Upper lobe of right lung (tissue), 1 donor: ENCODE results near the gene PHTF1. TPM values are rescaled to one million over a fixed set of nuclear protein-coding genes. Genes with fewer than 3 reads are reported as not detected.

Experiments used
- ATAC-seq: fragments of 200-7000 bp; cut with Tn5 transposase; one replicate; pipeline ENCODE4 v1.9.1; 2020; ENCODE audit warnings: mild to moderate bottlenecking, moderate library complexity
- DNase-seq: peaks from one replicate; pipeline ENCODE4 v3.0.0-alpha.2; 2020
- H3K27ac ChIP-seq: fragments of 200-600 bp; one replicate; pipeline ENCODE4 v1.8.0; 2022
- H3K27me3 ChIP-seq: fragments of 200-600 bp; one replicate; pipeline ENCODE4 v1.8.0; 2022; ENCODE audit warnings: mild to moderate bottlenecking
- H3K36me3 ChIP-seq: fragments of 200-600 bp; one replicate; pipeline ENCODE4 v1.8.0; 2022
- H3K4me1 ChIP-seq: fragments of 200-600 bp; one replicate; pipeline ENCODE4 v1.8.0; 2022
- H3K4me3 ChIP-seq: fragments of 200-600 bp; one replicate; pipeline ENCODE4 v1.8.0; 2022; ENCODE audit warnings: mild to moderate bottlenecking
- H3K9me3 ChIP-seq: fragments of 200-600 bp; one replicate; pipeline ENCODE4 v1.8.0; 2022
- intact Hi-C: fragments of 100-400 bp; cut with DNase I; formaldehyde crosslinking; loops from one replicate; pipeline ENCODE4 v1.11.0; 2022
- total RNA-seq: library from RNA; stranded (reverse); fragmentation: NEBNext Ultra II Directional; extraction: Animal tissue kit (Norgen Biotek cat#: 25700); gene quantifications from one replicate; pipeline ENCODE4 v1.2.1, GENCODE V29; 2021
- TF ChIP-seq, protein P1 (sequence below): fragments of 200-600 bp; IDR thresholded peaks from one replicate; pipeline ENCODE4 v1.8.0; 2022; ENCODE audit warnings: antibody characterized with exemption
- donor health status: DM: no; HTN: yes; CAD: no; lungs with severe emphysema.

The PHTF1 gene
- total RNA-seq, 1 donor from 2014 or later: 18.9 TPM

DNA sequence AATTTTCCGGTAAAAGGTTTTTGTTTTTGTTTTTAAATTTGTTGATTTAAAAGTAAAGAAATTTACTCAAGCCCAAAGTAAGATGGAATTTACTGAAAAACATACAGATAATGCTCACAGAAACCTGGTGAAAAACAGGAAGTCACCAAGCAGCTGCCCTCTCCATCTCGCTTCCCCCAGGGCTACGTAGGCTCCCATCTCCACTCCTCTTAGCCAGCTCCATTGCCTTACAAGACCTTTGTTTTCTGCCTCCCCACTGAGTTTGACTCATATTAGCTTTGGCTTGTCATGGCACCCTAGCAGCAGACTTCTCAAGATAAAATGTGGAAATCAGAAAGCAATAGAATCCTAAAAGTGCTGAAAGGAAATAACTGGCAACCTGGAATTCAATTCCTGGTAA lies 57.9 kb downstream of the PHTF1 start:
- Histone ChIP-seq H3K4me1 (no peaks in the 10 kb centered on the region), H3K4me3 (no peak overlapping the region), H3K9me3 (no peaks in the 10 kb centered on the region), H3K36me3 (peaks cover 20% of the 10 kb centered on the region), H3K27ac (no peak overlapping the region), H3K27me3 (no peaks in the 10 kb centered on the region)
- DNase-seq (no peak), ATAC-seq (no peak)
- intact Hi-C loops: no loop called here
- TF ChIP-seq, protein P1, sequence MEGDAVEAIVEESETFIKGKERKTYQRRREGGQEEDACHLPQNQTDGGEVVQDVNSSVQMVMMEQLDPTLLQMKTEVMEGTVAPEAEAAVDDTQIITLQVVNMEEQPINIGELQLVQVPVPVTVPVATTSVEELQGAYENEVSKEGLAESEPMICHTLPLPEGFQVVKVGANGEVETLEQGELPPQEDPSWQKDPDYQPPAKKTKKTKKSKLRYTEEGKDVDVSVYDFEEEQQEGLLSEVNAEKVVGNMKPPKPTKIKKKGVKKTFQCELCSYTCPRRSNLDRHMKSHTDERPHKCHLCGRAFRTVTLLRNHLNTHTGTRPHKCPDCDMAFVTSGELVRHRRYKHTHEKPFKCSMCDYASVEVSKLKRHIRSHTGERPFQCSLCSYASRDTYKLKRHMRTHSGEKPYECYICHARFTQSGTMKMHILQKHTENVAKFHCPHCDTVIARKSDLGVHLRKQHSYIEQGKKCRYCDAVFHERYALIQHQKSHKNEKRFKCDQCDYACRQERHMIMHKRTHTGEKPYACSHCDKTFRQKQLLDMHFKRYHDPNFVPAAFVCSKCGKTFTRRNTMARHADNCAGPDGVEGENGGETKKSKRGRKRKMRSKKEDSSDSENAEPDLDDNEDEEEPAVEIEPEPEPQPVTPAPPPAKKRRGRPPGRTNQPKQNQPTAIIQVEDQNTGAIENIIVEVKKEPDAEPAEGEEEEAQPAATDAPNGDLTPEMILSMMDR: no peak

DNA sequence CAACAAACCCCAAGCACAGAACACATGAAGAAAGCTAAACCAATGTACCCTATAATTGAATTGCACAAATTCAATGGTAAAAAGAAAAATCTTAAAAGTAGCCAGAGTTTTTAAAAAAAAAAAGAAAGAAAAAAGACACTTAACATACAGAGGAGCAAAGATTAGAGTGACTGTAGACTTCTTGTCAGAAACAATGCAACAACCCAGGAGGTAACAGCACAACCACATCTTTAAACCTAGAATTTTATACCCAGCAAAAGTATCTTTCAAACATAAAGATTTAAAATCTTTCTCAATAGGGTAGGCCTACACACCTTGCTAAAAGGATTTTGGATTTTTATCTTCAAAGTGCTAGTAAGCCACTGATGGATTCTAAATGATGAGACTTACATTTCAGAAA lies 64.4 kb downstream of the PHTF1 start:
- Histone ChIP-seq H3K27ac (no peak overlapping the region), H3K36me3 (peaks cover 9% of the 10 kb centered on the region), H3K9me3 (peaks cover 15% of the 10 kb centered on the region), H3K4me1 (no peaks in the 10 kb centered on the region), H3K27me3 (no peaks in the 10 kb centered on the region), H3K4me3 (no peak overlapping the region)
- no peak for ATAC-seq
- DNase-seq: no peak
- intact Hi-C loops: no loop called here
- TF ChIP-seq, protein P1: no peak

DNA sequence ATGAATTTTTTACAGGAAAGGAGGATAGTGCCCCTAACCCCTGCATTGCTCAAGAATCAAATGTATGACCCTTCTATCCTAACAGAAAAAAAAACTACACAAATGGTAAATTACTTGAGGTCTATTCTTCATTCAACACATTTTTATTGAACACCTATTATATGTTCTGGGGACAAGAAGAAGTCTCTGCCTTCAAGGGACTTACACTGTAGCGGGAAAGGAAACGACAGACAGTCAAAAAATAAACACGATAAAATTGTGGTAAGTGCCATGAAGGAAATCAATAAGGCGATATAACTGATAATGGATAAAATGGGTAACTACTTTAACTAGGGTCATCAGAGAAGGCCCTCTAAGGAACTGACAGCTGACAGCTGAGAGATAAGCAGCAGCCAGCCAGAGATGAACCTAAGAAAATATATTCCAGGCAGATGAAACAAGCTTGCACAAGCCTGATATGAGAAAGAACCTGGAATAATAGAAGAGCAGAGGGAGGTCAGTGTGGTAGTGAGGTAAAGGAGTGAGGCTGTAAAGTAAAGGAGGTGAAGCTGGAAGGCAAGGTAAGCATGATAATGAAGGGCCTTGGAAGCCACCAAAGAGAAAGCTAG lies 66.4 kb downstream of the PHTF1 start:
- no peaks in the 10 kb centered on the region for H3K4me1 ChIP-seq
- peaks cover 9% of the 10 kb centered on the region for H3K36me3 ChIP-seq
- ATAC-seq (no peak), DNase-seq (no peak)
- no peak overlapping the region for H3K27ac ChIP-seq
- H3K27me3 ChIP-seq: no peaks in the 10 kb centered on the region
- H3K4me3 ChIP-seq: no peak overlapping the region
- H3K9me3 ChIP-seq: peaks cover 15% of the 10 kb centered on the region
- TF ChIP-seq, protein P1: no peak
- intact Hi-C loops: no loop called here

DNA sequence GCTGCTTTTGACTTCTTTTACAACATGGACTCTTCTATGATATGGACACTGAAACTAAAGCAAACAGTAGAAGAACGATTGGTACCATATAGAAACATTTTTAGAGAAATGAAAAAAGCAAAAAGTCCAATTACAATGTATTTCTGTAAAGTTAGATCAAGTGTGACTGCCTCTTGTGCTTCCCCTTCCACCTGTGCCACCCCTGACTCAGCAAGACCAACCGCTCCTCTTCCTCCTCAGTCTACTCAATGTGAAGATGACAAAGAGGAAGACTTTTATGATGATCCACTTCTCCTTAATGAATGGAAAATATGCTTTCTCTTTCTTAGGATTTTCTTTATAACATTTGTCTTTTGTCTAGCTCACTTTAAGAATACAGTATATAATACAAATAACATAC lies 66.9 kb downstream of the PHTF1 start:
- H3K9me3 ChIP-seq: peaks cover 15% of the 10 kb centered on the region
- DNase-seq (no peak), ATAC-seq (no peak)
- H3K4me1 ChIP-seq: no peaks in the 10 kb centered on the region
- H3K27ac ChIP-seq: no peak overlapping the region
- no peaks in the 10 kb centered on the region for H3K27me3 ChIP-seq
- intact Hi-C loops: no loop called here
- no peak overlapping the region for H3K4me3 ChIP-seq
- peaks cover 3% of the 10 kb centered on the region for H3K36me3 ChIP-seq
- TF ChIP-seq, protein P1: no peak

DNA sequence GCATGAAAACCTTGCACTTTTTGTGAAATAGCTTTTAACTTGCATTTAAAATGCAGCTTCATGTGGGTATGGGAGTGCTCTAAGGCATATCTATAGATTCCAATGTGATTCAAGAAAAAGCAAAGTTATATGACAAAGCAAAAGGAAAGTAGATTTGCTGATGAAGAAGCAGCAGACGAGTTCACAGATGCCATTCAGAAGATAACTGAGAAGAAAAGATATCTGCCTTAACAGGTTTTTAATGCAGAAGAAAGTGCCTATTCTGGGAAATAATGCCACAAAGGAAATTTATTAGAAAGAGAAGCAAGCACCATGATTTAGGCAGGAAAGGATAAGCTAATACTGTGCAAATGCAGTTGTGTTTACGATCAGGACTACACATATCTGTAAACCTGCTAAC lies 68.1 kb downstream of the PHTF1 start:
- H3K4me1 ChIP-seq: no peaks in the 10 kb centered on the region
- no peaks in the 10 kb centered on the region for H3K36me3 ChIP-seq
- TF ChIP-seq, protein P1: no peak
- no peak overlapping the region for H3K4me3 ChIP-seq
- DNase-seq (no peak), ATAC-seq (no peak)
- H3K27ac ChIP-seq: no peak overlapping the region
- peaks cover 15% of the 10 kb centered on the region for H3K9me3 ChIP-seq
- intact Hi-C loops: no loop called here
- no peaks in the 10 kb centered on the region for H3K27me3 ChIP-seq
